IPS-NIHi7 (cell line): ENCODE data around the gene DICER1.
"Not testable (repeated sequence)": the region's sequence is repeated elsewhere in the genome, so short reads cannot be mapped to it uniquely, and the experiment has no call there.

Source experiments
- DNase-seq: peaks from one replicate; pipeline ENCODE4 v3.0.0; 2012; ENCODE audit warnings: mixed read lengths; ENCODE audit errors: extremely low spot score

DICER1 gene

DNA sequence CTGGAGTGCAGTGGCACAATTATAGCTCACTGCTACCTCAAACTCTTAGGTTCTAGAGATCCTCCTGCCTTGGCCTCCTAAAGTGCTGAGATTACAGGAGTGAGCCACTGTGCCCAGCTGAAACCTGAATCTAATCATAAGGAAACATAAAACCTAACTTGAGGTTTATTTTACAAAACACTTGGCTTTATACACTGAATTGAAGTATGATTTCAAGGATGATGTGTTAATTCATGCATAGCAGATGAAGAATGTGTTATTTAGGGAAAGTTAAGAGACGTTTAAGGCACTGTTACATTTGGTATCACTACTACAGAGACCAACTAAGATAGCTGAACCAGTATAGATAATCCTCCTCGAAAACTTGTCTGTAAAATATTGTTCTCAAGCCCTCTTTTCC is 6.4 kb downstream of the DICER1 start:
- no peak for DNase-seq

DNA sequence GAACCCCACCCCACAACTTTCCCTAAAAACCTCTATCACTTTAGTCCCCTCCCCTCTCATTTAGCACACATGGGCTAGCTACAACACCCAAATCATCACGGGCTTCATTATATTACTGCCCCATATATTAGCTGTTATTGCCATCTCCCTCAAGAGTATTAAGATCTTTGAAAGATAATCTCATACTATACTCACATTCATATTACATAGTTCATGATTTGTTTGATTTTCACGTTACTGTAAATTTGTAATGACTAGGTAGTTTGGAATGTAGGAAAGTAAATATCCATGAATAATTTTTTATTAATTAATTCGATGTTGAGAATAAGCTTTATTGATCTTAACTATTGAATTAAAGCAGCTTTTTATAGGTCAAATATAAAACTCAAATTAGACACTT is 7.9 kb downstream of the DICER1 start:
- no peak for DNase-seq

DNA sequence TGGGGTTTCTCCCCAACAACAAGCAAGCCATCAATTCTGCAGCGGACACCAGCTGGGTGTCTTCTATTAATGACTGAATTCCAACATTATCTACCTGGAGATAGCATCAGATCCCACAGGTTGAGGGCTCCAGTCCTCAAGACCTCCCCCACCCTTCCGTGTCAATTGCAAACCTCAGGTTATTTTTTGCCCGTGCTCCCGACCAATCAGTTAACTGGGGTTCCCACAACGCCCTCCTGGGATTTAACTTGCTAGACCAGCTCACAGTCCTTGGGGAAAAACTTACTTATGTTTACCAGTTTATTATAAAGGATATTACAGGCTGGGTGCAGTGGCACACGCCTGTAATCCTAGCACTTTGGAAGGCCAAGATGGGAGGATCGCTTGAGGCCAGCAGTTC is 9.7 kb downstream of the DICER1 start:
- DNase-seq = no peak

DNA sequence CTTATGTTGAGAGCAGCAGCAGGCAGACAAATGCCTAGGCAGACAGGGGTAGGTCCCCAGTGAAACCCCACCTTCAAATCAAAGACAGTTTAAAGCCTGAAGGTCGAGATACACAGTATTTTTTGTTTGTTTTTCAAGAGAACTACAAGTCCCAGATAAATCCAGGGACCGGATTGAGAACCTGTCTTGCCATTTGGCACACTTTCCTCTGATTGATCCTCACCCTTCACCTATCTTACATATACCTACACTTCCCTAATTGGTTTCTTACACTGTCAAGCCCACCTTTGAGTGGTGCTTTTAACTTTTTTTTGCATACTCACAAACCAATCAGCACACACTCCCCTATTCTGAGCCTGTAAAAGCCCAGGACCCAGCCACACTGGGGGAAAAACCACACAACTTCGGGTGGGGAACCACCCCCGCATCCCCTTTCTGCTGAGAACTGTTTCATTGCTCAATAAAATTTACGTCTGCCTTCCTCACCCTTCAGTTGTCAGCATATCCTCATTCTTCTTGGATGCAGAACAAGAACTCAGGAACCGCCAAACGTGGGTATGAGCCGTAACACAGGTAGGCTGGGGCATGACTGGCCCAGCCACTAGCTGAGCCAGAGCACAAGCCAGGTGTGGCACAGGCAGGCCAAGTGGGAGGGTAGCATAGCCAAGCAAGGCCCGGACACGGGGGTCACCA is 11.1 kb downstream of the DICER1 start:
- no peak for DNase-seq

DNA sequence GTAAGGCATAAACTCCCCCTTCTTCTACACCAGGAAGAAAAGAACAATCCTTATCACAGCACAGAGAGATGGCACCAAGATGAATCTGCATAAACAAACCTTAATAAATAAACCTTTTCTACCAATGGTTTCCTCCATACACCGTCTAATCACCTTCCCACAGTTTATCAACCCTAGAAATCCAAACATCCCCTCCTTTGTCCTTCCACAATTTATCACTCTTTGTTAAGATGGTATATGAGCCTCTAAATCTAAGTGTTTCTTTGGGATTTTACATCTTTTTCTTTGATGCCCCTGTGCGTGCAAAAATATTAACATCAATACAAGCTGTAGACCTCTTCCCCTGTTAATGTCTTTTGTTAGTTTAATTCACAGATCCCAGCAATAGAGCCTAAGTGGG is 12.5 kb downstream of the DICER1 start:
- no peak for DNase-seq

- no peak for DNase-seq
These were observed 13.3 kb downstream of the DICER1 start for GRCh38 chr14:95143808-95144620.

DNA sequence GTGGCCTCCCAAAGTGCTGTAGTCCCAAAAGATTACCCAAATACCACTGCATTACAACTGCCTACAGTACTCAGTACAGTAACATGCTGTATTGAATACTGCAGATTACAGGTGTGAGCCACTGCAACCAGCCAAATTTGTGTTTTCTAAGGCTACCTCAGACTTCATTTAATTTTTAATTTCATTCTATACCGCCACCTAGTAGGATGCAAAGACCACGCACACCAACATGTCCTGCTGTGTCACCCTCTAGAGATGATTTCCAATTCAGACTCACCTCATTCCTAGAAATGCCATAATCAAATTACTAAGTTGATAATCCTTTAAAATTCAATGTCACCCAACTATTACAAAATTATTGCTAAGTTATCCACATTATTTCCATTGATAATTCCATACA is 15.1 kb downstream of the DICER1 start:
- DNase-seq = no peak

GRCh38 chr14:95141684-95142083 is 15.6 kb downstream of the DICER1 start:
- DNase-seq = no peak

GRCh38 chr14:95140060-95140858 is 17.1 kb downstream of the DICER1 start:
- DNase-seq = no peak

DNA sequence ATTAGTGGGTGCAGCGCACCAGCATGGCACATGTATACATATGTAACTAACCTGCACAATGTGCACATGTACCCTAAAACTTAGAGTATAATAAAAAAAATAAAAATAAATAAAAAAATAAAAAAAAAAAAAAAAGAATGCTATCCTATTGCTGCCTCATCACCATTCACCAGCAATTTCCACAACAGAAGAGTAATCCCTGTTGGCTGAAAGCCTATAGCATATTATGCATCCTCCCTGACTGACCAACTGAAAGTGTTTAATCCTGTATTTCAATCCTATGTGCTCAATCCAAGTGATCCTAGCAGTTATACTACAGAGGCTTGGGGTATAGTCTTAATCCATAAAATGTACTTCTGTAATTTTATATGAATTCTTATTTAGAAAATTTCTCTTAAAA is 18.5 kb downstream of the DICER1 start:
- DNase-seq = no peak

- DNase-seq = not testable (repeated sequence)
These were observed 18.9 kb downstream of the DICER1 start for GRCh38 chr14:95138455-95138854.

DNA sequence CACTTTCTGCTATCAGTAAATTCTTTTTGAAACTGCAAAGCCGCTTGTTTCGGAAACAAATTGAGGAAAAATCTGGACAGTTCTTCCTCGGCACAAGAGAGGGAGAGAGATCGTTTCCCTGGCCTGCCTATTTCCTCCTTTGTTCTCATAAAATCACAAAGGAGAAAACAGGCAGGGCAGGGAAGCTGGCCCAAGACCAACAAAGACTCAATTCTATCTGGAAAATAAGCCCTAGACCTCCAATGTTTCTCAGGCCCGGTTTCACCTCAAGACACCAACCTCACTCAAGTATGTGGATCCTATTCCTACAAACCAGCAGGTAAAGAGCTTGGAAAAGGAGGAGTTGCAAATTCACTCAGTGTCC is 19.5 kb downstream of the DICER1 start:
- no peak for DNase-seq

DNA sequence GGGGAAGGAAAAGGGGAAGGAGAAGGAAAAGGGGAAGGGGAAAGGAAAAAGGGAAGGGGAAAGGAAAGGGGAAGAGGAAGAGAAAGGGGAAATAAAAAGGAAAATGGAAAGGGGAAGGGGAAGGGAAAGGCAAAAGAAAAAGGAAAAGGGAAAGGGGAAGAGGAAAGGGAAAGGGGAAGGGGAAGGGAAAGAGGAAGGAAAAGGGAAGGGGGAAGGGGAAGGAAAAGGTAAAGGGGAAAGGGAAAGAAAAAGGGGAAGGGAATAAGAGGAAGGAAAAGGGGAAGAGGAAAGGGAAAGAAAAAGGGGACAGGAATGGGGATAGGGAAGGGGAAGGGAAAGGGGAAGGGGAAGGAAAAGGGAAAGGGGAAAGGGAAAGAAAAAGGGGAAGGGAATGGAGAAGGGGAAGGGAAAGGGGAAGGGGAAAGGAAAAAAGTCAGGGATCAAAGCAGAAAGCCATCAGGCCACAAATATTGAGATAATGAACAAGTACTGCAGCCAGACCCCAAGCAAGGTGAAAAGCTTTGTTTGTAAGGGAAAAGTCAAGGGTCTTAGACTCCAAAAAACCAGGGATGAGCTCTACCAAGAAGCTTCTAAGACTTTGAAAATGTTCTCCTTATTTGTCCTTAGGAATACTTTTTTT is 20.0 kb downstream of the DICER1 start:
- no peak for DNase-seq

DNA sequence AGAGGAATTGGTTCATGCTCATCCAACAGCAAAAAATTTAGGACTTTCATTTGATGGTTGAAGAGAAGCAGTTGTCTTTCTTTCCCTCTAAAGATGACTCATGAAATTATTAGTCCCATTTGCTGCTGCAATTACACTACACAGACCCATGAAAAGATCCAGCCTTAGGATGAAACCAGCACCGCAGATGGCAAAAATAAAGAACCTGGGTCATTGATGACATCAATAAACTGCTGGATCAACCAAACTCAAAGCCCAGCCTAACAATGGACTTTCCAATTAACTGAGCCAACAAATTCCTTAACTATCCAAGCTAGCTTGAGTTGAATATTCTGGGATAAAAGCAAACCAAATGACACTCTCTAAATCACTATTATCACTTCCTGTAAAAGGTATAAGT is 20.7 kb downstream of the DICER1 start:
- no peak for DNase-seq

GRCh38 chr14:95134304-95134933 is 22.9 kb downstream of the DICER1 start:
- no peak for DNase-seq

DNA sequence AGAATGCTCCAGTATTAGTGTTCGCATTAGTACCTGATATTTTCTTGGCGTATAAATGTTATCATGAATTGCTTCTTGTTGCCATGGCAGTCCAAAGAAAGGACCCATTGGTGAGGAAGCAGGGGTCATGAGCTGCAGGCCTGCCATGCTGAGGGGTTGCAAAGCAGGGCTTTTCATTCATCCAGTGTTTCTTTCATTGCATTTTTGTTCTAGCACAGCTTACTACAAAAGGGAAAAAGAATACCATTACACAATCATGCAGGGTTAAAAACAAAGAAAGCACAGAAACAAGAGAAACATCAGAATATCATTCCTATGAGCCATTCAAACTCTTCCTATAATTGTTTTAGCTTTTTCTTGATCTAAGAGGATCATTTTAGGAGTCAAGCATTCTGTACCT is 24.0 kb downstream of the DICER1 start:
- no peak for DNase-seq

DNA sequence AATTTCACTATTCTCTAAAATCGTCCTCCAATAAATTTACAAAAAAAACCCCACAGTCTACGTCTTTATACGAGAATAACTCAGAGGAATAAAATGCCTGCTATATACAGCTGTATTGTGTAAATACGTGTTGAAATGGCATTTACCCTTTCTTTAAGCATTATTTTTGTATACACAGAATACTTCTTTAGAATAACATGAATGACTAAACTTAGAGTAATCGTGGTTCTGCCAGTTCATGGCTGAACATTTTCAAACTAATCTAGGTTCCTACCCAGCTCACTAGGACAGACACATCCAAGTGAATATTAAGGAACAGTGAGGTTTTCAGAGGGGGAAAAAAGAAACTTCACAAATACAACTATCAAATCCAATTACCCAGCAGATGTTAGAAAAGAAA is 24.6 kb downstream of the DICER1 start:
- no peak for DNase-seq

GRCh38 chr14:95130549-95130948 is 26.8 kb downstream of the DICER1 start:
- no peak for DNase-seq

DNA sequence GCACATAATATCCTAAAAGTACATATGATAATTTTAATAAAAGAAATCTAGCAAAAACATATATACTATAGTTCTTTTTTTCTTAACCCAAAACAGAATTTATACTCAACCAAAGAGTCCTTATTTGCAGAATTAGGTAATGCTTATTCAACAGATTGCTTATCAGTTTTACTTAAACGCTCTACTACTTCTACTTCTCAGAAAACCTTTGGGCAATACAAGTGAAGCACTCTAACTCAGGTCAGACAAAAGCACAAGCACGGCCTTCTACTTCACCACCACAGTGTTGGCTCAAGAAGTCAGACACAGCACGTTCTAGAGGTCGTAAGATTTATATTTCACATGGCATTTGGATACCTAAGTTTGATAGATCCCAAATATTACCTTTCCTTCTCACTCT is 29.2 kb downstream of the DICER1 start:
- DNase-seq = no peak

DNA sequence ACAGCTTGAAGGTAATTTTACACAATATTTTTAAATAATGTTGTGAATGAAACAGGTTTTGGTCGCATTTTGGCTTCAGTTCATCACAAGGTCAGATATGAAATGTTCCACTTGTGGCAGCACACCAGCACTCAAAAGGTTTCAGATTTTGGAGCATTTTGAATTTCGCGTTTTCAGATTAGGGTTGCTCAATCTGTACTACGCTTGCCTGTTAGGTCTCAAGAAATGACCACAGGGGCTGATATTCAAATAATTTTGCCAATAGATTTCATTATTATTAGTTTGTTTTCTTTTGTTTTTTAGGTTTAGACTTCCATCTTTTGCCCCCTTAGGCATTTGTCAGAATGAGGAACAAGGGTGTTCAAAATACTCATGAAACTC is 29.8 kb downstream of the DICER1 start:
- no peak for DNase-seq

DNA sequence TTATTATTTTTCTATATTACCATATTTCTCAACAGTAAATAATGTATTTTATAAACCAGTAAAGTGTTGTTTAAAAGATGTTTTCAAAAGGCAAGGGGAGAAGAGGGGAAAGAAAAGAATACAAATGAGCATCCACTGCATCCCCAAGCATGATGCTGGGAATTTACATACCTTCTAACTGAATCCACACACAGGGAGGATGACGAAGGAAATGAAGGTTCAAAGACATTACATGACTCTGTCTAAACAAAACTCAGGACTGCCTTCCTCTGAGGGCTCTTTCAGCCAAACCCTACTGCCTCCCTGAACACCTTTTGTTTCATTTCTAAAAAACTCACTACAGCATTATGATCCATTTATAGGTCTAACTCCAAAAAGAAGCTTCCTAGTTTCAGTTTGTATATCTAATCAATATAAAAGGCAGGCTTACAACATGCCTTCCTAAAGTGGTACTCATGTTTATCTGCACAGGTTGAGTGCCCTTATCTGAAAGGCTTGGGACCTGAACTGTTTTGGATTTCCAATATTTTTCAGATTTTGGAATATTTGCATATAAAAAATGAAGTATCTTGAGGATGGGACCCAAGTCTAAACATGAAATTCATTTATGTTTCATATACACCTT is 30.3 kb downstream of the DICER1 start:
- no peak for DNase-seq
